ENCODE results near the gene GALNT7. TPM values are rescaled to one million over a fixed set of nuclear protein-coding genes. Genes with fewer than 3 reads are reported as not detected.

GALNT7 gene
- total and polyA plus RNA-seq, 2 of the 13 experiments (the other 11 are each of a cell fraction or from before 2014, with no cell fraction given) = 0.08 to 0.13 TPM

- TF ChIP-seq SOX13 (IDR thresholded peaks at IDR 0.05) (peak; percentile 32; the same call in 1 of the 2 replicates), SOX13 (CRISPR knock-in tag; conservative IDR thresholded peaks at IDR 0.05 in 1 of 2, IDR thresholded peaks at IDR 0.05 in 1 of 2) (no peak), JUNB (CRISPR knock-in tag; IDR thresholded peaks at IDR 0.05; ENCODE audit: borderline replicate concordance) (peak; percentile 96), MYPOP (CRISPR knock-in tag; IDR thresholded peaks at IDR 0.05) (peak; percentile 97; the same call in 1 of the 2 replicates), KDM3A (CRISPR knock-in tag; IDR thresholded peaks at IDR 0.05; ENCODE audit: low read depth) (peak; percentile 62; the same call in 1 of the 2 replicates), PITX1 (CRISPR knock-in tag; IDR thresholded peaks at IDR 0.05) (peak; percentile 41; the same call in 1 of the 2 replicates), ZNF562 (CRISPR knock-in tag; IDR thresholded peaks at IDR 0.05; ENCODE audit: borderline replicate concordance) (peak; percentile 87; the same call in 1 of the 2 replicates), CREM (IDR thresholded peaks at IDR 0.05) (peak; percentile 80), CREM (CRISPR knock-in tag; IDR thresholded peaks at IDR 0.05) (no peak)
Measured at GRCh38 chr4:173334085-173334890, 165.7 kb downstream of the GALNT7 start, which contains the start of gene HMGB2 (continued).

Data from HepG2 (cell line).